ENCODE measurements around the gene DGLUCY. TPM values are rescaled to one million over a fixed set of nuclear protein-coding genes. Genes with fewer than 3 reads are reported as not detected.

DGLUCY gene
- polyA plus RNA-seq, 3 donors: 54.9 to 88.4 (median 66.0) TPM

- Histone ChIP-seq H3K4me3 (replicated peaks in 1 of 3; ENCODE audit: low read depth in 2 of 3, low read length in 3 of 3) (no peak overlapping the region), H4K20me1 (ENCODE audit: insufficient read depth, low read length) (peaks cover 3% of the 10 kb centered on the region), H3K27me3 (ENCODE audit: control insufficient read depth in 2 of 2, insufficient read depth in 2 of 2, low read length in 2 of 2) (no peaks in the 10 kb centered on the region), H3K4me1 (ENCODE audit: control insufficient read depth in 1 of 2, insufficient read depth in 2 of 2, low read length in 2 of 2) (peaks cover 4 to 5% of the 10 kb centered on the region in 2 donors), H2AFZ (ENCODE audit: insufficient read depth, low read depth, low read length, poor library complexity, severe bottlenecking) (no peak overlapping the region), H3K4me2 (replicated peaks; ENCODE audit: extremely low read depth, low read length, poor library complexity, severe bottlenecking) (no peak overlapping the region), H3K27ac (ENCODE audit: low read depth in 1 of 2, low read length in 2 of 2) (peak overlapping the region in 1 of 2 donors; percentile 48), H3K36me3 (replicated peaks in 1 of 2; ENCODE audit: control insufficient read depth in 1 of 2, insufficient read depth in 2 of 2, low read length in 2 of 2) (peaks cover 89 to 100% of the 10 kb centered on the region in 2 donors), H3K9ac (ENCODE audit: insufficient read depth, low read length, poor library complexity, severe bottlenecking) (no peak overlapping the region), H3K79me2 (ENCODE audit: insufficient read depth, low read length) (no peaks in the 10 kb centered on the region), H3K9me3 (replicated peaks in 1 of 2; ENCODE audit: control insufficient read depth in 1 of 2, insufficient read depth in 1 of 2, low read length in 2 of 2) (peaks cover 0 to 3% of the 10 kb centered on the region in 2 donors)
- TF ChIP-seq CTCF (IDR thresholded peaks at IDR 0.05): no peak
- 94% methylated on average over 10 of the region's 15 CpGs for WGBS (ENCODE audit: insufficient coverage)
- intact Hi-C loops (cut with micrococcal nuclease): no loop called here
- Mint-ChIP-seq H3K4me3 (no peak overlapping the region), H3K36me3 (peaks cover 85 to 93% of the 10 kb centered on the region in 2 donors), H3K4me1 (peaks cover 4% of the 10 kb centered on the region), H3K27ac (peak overlapping the region in 3 of 7 donors; percentile 38 to 79 (median 73)), H3K9me3 (peaks cover 0 to 11% (median 5%) of the 10 kb centered on the region in 7 donors), H3K27me3 (ENCODE audit: low read depth in 3 of 3) (no peaks in the 10 kb centered on the region)
- peak in 1 of 3 donors; percentile 8 for DNase-seq
Measured at GRCh38 chr14:91202234-91202974, 88.5 kb downstream of the DGLUCY start.

GRCh38 chr14:91204657-91205056 lies 90.8 kb downstream of the DGLUCY start:
- no peak for TF ChIP-seq CTCF (IDR thresholded peaks at IDR 0.05)
- Histone ChIP-seq H3K27ac (ENCODE audit: low read depth in 1 of 2, low read length in 2 of 2) (no peak overlapping the region), H3K27me3 (ENCODE audit: control insufficient read depth in 2 of 2, insufficient read depth in 2 of 2, low read length in 2 of 2) (no peaks in the 10 kb centered on the region), H3K4me3 (replicated peaks in 1 of 3; ENCODE audit: low read depth in 2 of 3, low read length in 3 of 3) (no peak overlapping the region), H3K9me3 (replicated peaks in 1 of 2; ENCODE audit: control insufficient read depth in 1 of 2, insufficient read depth in 1 of 2, low read length in 2 of 2) (peaks cover 0 to 1% of the 10 kb centered on the region in 2 donors), H3K4me1 (ENCODE audit: control insufficient read depth in 1 of 2, insufficient read depth in 2 of 2, low read length in 2 of 2) (peaks cover 4 to 5% of the 10 kb centered on the region in 2 donors), H3K36me3 (replicated peaks in 1 of 2; ENCODE audit: control insufficient read depth in 1 of 2, insufficient read depth in 2 of 2, low read length in 2 of 2) (peaks cover 89 to 100% of the 10 kb centered on the region in 2 donors), H3K79me2 (ENCODE audit: insufficient read depth, low read length) (no peaks in the 10 kb centered on the region), H2AFZ (ENCODE audit: insufficient read depth, low read depth, low read length, poor library complexity, severe bottlenecking) (no peak overlapping the region), H4K20me1 (ENCODE audit: insufficient read depth, low read length) (peaks cover 3% of the 10 kb centered on the region), H3K4me2 (replicated peaks; ENCODE audit: extremely low read depth, low read length, poor library complexity, severe bottlenecking) (no peak overlapping the region), H3K9ac (ENCODE audit: insufficient read depth, low read length, poor library complexity, severe bottlenecking) (no peak overlapping the region)
- peaks cover 4% of the 10 kb centered on the region for H3K4me1 Mint-ChIP-seq
- 97% methylated on average over 10 of the region's 14 CpGs for WGBS (ENCODE audit: insufficient coverage)
- DNase-seq: no peak
- peaks cover 86 to 93% of the 10 kb centered on the region in 2 donors for H3K36me3 Mint-ChIP-seq
- peak overlapping the region in 3 of 7 donors; percentile 42 to 60 (median 59) for H3K27ac Mint-ChIP-seq
- no peak overlapping the region for H3K4me3 Mint-ChIP-seq
- no peaks in the 10 kb centered on the region for H3K27me3 Mint-ChIP-seq (ENCODE audit: low read depth in 3 of 3)
- H3K9me3 Mint-ChIP-seq: peaks cover 0 to 6% (median 2%) of the 10 kb centered on the region in 7 donors
- intact Hi-C loops (cut with micrococcal nuclease): no loop called here
